NCI-H1105 treated with DMSO at 0.1 percent for 48 hours (cell line): Measurements from ENCODE around the gene SIGLEC11.
"Not testable (repeated sequence)": the region's sequence is repeated elsewhere in the genome, so short reads cannot be mapped to it uniquely, and the experiment has no call there.

Experiments used
- DNase-seq: peaks from one replicate; lab custom pipeline; 2025; lab: John Stamatoyannopoulos, UW

SIGLEC11 gene

GRCh38 chr19:49981603-49982593 lies 20.9 kb upstream of the SIGLEC11 start:
- no peak for DNase-seq

DNA sequence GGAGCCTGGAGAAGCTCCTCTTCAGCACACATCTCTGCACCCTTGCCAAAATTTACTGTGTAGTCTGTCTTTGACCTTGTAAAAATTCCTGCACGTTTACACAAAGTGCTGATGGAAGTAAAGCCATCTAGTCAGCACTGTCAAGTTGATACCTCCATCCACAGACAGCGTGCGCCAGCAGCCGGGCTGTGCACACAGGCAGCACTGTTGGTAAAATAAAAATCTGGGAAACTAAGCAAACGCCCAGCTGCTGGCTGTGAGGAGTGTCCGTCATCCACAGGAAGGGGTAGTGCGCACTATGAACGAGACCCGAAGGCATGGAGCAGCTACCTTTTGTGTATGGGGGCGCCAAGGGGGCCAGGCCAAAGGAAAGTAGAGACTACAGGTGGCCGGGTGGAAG lies 17.4 kb upstream of the SIGLEC11 start:
- no peak for DNase-seq

DNA sequence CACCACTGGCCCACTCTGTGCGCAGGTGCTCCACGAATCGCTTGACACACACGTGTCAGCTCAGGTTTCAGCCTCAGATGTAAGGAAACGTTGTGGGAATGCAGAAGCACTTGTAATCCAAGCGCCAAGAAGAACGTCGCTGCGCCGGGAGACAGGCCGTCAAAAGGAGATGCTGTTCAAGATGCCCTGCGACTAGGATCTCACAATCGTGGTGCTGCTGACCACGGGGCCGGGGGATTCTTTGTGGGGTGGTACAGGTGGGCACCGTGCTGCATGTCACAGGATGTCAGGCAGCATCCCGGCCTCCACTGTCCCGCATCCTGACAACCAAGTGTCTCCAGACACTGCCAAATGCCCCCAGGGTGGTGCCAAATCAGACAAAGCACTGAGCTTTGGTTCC lies 16.9 kb upstream of the SIGLEC11 start:
- no peak for DNase-seq

- no peak for DNase-seq
Measured at GRCh38 chr19:49977076-49977475, 16.1 kb upstream of the SIGLEC11 start.

- no peak for DNase-seq
Measured at GRCh38 chr19:49976496-49976895, 15.5 kb upstream of the SIGLEC11 start.

- DNase-seq = no peak
Measured at GRCh38 chr19:49975051-49975450, 14.1 kb upstream of the SIGLEC11 start.

DNA sequence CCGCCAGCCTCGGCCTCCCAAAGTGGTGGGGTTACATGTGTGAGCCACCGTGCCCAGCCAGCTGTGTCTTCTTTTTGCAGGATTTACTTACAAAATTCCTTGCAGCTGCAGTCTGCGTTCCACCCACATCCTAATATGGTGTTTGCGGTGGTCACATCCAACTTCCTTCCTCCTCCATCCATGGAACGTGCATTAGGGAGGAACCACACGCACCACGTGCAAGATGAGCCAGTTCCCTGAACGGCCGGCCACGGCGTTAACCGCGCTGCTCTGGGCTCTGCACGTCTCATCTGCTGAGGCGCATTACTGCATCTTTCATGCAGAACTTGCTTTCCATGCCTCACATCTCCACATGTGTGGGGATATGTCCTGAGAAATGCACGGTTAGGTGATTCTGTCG lies 13.0 kb upstream of the SIGLEC11 start:
- no peak for DNase-seq

- DNase-seq = no peak
Measured at GRCh38 chr19:49972841-49973240, 11.9 kb upstream of the SIGLEC11 start.

DNA sequence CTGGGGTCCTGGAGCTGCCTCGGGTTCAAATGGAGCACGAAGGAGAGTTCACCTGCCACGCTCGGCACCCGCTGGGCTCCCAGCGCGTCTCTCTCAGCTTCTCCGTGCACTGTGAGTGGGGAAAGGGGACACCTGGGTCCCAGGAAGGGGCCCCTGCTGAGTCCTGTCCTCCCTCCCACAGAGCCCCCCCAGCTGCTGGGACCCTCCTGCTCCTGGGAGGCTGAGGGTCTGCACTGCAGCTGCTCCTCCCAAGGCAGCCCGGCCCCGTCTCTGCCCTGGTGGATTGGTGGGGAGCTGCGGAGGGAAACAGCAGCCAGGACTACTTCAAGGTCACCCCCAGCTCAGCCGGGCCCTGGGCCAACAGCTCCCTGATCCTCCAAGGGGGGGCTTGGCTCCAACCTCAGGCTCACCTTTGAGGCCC lies 11.0 kb upstream of the SIGLEC11 start:
- DNase-seq = no peak

GRCh38 chr19:49969355-49969754 lies 8.4 kb upstream of the SIGLEC11 start:
- not testable (repeated sequence) for DNase-seq

DNA sequence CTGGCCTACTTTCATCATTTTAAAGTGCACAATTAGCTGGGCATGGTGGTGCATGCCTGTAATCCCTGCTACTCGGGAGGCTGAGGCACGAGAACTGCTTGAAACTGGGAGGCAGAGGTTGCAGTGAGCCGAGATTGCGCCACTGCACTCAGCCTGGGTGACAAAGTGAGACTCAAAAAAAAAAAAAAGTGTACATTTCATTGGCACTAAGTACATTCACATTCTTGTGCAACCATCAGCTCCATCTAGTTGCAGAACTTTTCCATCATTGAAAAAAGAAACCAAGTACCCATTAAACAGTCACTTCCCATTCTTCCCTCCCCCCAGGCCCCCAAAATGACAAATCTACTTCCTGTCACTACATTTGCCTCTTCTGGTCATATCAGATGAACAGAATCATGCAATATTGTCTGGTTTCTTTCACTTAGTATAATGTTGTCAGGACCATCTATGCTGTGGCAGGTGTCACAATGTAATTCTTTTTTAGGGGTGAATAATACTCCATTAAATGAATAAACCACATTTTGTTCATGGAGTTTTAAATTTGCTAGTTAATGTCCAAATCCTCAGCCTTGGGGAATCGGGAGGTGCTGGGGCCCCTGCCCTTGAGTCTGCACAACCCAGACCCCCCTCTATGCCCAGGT lies 7.4 kb upstream of the SIGLEC11 start:
- DNase-seq = no peak

GRCh38 chr19:49959892-49960291 lies 1.1 kb downstream of the SIGLEC11 start:
- DNase-seq = not testable (repeated sequence)

DNA sequence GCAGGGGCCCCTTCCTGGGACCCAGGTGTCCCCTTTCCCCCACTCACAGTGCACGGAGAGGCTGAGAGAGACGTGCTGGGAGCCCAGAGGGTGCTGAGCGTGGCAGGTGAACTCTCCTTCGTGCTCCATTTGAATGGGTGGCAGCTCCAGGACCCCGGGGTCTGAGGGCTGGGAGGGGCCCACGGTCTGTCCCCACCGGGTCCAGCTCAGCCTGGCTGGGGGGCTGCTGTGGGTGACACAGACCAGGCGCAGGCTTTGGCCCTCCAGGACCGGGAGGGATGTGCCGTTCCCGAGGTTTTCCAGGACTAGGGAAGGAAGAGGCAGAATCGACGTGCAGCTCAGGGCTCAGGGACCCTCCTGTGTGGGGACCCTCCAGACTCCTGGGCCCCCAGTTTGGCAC lies 2.4 kb downstream of the SIGLEC11 start:
- not testable (repeated sequence) for DNase-seq

- DNase-seq = not testable (repeated sequence)
Measured at GRCh38 chr19:49958144-49958543, 2.8 kb downstream of the SIGLEC11 start.

DNA sequence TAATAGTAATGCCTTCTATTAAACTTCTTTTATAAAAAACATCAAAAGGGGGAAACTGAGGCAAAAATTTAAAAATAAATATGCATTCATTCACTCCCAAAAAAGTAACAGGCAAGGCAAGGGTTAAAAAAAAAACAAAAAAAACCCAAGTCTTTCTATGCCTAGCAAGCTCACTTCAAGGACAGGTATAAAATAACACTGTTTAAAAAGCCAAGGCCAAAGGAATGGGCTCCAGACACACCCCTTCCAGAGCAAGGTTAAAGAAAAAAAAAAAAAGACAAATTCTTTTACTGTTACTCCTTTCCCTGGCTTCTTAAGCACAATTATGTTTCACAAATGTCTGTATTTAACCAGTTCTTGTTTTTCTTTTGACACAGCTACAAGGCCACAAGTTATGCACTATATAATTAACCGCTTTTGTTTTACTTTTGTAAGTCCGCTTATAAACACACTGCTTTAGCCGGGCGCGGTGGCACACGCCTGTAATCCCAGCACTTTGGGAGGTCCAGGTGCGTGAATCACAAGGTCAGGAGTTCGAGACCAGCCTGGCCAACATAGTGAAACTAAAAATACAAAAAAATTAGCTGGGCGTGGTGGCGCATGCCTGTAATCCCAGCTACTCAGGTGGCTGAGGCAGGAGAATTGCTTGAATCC lies 3.6 kb downstream of the SIGLEC11 start:
- DNase-seq = no peak

DNA sequence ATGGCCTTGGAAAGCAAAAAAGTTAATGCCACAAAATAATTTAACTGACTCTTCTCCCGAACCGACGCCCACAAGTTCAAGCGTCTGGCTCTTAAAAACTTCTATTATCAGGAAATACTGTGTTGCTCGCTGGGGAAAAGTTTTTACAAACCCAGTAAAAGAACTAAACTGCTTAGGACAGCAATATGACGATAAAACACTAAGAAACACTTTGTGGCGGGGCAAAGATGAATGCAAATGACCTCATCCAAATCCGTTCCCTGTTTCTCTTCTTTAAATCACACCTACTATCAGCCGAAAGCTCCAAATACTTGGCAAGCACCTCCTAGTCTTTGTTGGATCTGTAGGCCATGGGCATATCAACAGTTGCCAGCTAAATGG lies 4.9 kb downstream of the SIGLEC11 start:
- DNase-seq = no peak

DNA sequence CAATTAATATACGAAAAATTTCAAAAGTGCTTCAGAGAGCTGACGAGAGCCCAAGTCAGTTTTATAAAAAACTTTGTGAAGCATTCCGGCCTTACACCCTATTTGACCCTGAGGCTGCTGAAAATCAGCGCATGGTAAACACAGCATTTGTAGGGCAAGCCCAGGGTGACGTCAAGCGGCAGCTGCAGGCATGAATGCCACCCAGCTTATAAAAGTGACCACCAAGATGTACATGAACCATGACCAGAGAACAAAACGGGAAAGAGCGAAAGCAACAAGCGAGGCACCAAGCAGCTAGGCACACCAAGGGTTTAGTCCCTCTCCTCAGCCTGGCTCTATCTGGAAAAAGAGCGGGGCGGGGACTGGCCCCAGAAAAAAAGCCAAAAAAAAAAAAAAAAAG lies 6.0 kb downstream of the SIGLEC11 start:
- no peak for DNase-seq

GRCh38 chr19:49954092-49954829 lies 6.7 kb downstream of the SIGLEC11 start:
- no peak for DNase-seq

DNA sequence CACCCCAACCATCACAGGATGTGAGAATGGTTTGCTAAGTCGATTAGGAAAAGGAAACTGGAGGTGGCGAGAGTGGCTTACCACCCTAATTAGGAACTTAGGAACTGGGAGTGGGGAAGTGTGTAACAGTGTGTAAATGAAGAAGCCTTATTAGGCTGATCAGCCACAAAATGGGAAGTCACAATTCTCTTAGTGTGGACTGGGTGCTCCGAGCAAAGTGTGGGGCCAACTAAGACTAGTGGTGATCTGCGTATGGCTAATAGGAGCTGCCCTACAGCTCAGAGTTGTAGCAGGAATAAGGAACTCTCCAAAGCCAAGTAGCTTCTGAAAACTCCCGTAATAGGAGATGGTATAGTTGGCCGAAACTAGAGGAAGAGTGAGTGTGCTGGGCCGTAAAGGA lies 7.6 kb downstream of the SIGLEC11 start:
- DNase-seq = no peak

DNA sequence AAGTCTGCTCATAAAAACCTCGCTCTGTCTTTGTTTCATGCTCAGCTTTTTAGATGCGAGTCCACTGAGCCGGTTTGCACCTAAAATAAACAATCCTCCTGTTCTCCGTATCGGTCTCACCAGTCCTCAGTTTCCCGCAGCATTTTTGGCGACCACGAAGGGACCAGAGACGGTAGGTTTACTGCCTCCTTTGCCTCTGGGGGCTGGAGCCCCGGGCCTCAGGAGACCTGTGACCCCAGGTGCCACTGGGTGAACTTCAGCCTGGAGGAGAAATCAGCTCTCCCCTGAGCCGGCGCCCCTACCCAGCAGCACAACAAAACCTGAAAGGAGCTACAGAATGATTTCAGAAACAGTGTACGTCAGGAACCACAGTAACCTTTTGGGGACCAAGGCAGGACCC lies 8.1 kb downstream of the SIGLEC11 start:
- DNase-seq = no peak

DNA sequence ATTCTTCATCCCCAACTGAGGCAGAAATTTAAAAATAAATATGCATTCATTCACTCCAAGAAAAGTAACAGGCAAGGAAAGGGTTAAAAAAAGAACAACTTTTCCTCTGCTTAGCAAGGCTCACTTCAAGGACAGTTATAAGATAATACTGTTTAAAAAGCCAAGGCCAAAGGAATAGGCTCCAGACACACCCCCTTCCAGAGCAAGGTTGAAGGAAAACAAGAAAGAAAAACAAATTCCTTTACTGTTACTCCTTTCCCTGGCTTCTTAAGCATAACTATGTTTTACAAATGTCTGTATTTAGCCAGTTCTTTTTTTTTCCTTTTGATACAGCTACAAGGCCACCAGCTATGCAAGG lies 8.5 kb downstream of the SIGLEC11 start:
- no peak for DNase-seq

DNA sequence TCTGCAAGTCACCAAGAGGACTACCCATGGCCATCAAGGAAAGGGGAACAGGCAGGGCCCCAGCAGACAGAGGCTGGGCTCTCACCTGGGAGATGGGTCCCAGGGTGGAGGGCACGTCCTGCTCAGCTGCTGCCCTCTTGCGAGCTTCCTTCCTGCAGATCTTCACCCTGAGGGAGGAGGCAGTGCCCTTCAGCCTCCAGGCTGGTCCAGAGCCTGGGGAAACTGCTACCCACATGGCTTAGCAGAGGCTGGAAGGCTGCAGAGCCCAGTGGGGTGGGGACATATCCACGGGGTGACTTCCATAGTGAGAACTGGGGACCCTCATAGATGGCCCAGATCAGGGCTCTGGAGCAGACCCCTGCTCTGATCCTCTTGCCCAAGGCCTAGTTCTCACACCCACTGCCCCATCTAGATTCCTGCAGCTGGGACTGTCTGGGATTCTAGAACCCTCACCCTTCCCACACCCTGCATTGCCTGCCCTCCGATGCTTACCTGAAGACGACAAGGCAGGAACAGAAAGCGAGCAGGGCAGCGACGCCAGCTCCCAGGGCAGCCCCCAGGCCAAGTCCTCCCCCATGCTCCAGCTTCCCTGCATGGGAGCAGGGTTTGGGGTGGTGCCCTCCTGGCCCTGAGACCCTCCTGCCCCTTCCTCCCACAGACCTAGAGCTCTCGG lies 9.0 kb downstream of the SIGLEC11 start:
- no peak for DNase-seq
